ENCODE data around the gene GEMIN4.
A peak's percentile ranks its signal among the peaks of the same experiment; 100 is the strongest.
"Not testable (repeated sequence)": the region's sequence is repeated elsewhere in the genome, so short reads cannot be mapped to it uniquely, and the experiment has no call there.

The GEMIN4 gene

DNA sequence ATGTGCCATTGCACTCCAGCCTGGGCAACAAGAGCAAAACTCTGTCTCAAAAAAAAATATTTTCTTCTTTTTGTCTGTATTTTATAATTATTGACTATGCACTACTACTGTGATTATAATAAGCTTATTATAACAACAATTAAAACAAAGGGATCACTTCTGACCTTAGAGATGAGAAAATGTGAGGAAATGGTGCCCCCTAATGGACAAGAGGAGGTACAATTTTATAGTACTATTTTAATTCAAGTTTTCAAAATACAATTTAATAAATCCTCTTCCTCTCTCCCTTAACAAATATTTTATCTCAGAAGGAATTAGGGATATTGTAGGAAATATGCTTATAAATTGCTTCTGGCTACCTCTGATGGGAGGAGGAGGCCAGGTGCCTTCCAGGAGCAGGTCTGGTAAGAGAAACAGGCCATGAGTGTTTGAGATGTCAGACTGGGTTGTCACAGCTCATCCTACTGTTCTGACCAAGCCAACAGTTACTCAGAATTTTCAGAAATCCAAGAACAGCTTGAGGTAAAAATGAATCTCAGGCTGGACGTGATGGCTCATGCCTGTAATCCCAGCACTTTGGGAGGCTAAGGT lies 51.5 kb downstream of the GEMIN4 start (continued):
- no peak for TF ChIP-seq ZNF791 (tag by site-specific recombination; IDR thresholded peaks at IDR 0.05)
- TF ChIP-seq ZNF174 (tag by site-specific recombination; IDR thresholded peaks at IDR 0.05) = no peak
- TF ChIP-seq, protein P1, sequence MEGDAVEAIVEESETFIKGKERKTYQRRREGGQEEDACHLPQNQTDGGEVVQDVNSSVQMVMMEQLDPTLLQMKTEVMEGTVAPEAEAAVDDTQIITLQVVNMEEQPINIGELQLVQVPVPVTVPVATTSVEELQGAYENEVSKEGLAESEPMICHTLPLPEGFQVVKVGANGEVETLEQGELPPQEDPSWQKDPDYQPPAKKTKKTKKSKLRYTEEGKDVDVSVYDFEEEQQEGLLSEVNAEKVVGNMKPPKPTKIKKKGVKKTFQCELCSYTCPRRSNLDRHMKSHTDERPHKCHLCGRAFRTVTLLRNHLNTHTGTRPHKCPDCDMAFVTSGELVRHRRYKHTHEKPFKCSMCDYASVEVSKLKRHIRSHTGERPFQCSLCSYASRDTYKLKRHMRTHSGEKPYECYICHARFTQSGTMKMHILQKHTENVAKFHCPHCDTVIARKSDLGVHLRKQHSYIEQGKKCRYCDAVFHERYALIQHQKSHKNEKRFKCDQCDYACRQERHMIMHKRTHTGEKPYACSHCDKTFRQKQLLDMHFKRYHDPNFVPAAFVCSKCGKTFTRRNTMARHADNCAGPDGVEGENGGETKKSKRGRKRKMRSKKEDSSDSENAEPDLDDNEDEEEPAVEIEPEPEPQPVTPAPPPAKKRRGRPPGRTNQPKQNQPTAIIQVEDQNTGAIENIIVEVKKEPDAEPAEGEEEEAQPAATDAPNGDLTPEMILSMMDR (tag by site-specific recombination; IDR thresholded peaks at IDR 0.05) = 0 out of 2 replicates have a peak, but pooled peaks have one; percentile 34
- no peak for TF ChIP-seq KLF7 (tag by site-specific recombination; IDR thresholded peaks at IDR 0.05; ENCODE audit: borderline replicate concordance)
- TF ChIP-seq ZNF660 (tag by site-specific recombination; IDR thresholded peaks at IDR 0.05) = 0 out of 2 replicates have a peak, but pooled peaks have one; percentile 33

DNA sequence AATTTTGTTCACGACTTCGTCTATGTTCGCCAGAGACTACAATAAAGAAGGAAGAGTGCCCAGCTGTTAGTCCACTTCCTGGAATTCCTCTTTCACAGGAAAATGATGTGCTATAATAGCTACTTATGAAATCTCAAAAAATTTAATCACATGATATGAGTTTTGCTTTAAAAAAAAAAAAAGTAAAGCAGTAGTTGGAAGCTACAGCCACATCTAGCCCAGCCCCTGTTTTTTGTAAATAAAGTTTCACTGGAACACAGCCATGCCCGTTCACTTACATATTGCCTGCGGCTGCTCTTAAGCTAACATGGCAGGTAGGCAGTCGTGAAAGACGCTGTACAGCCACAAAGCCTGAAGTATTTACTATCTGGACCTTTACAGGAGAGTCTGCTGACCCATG lies 52.7 kb downstream of the GEMIN4 start:
- ChIA-PET CTCF (interaction anchor here (0.6 to 9.2 kb wide), 18 partner anchors 8 to 554 kb away, joined by 3 to 173 read pairs (median 4); partner anchors contain the start of genes TIMM22 and VPS53), POLR2A (no interaction called here)
- TF ChIP-seq ZNF155 (tag by site-specific recombination; IDR thresholded peaks at IDR 0.05) = no peak
- TF ChIP-seq ZNF24 (tag by site-specific recombination; IDR thresholded peaks at IDR 0.05) = no peak
- H3K27ac ChIP-seq (ENCODE audit: extremely low read depth, low read depth, low read length) = no peak overlapping the region
- H3K4me3 ChIP-seq (ENCODE audit: low read depth, low read length) = no peak overlapping the region
- peaks cover 45 to 51% of the 10 kb centered on the region in 2 experiments for H3K36me3 ChIP-seq (ENCODE audit: control insufficient read depth in 2 of 2, insufficient read depth in 1 of 2, low read length in 2 of 2)
- H3K4me1 ChIP-seq (ENCODE audit: control insufficient read depth, insufficient read depth, low read length) = no peaks in the 10 kb centered on the region
- no peaks in the 10 kb centered on the region for H3K9me3 ChIP-seq (ENCODE audit: control insufficient read depth, insufficient read depth, low read depth, low read length)

DNA sequence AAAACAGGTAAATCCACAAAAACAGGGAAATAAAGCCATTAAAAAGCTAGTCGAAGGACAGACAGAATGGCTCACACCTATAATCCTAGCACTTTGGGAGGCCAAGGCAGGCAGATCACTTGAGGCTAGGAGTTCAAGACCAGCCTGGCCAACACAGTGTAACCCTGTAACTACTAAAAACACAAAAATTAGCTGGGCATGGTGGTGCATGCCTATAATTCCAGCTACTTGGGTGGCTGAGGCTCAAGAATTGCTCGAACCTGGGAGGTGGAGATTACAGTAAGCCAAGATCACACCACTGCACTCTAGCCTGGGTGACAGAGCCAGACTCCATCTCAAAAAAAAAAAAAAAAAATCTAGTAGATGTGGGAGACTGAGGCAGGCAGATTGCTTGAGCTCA lies 54.0 kb downstream of the GEMIN4 start:
- H3K27ac ChIP-seq (ENCODE audit: extremely low read depth, low read depth, low read length); H3K9me3 ChIP-seq (ENCODE audit: control insufficient read depth, insufficient read depth, low read depth, low read length); H3K4me1 ChIP-seq (ENCODE audit: control insufficient read depth, insufficient read depth, low read length); H3K4me3 ChIP-seq (ENCODE audit: low read depth, low read length): not testable (repeated sequence)
- ChIA-PET CTCF (interaction anchor here (0.7 to 9.2 kb wide), 9 partner anchors 9 to 518 kb away, joined by 3 to 173 read pairs (median 4); a partner anchor contains a TSS), POLR2A (interaction anchor here (0.5 to 0.7 kb wide), 4 partner anchors 9 to 825 kb away, joined by 3 to 7 read pairs (median 4); no protein-coding TSS in a partner anchor)
- TF ChIP-seq ZBTB17 (tag by site-specific recombination; IDR thresholded peaks at IDR 0.05) = 0 out of 2 replicates have a peak, but pooled peaks have one; percentile 2
- peaks cover 52 to 58% of the 10 kb centered on the region in 2 experiments for H3K36me3 ChIP-seq (ENCODE audit: control insufficient read depth in 2 of 2, insufficient read depth in 1 of 2, low read length in 2 of 2)

DNA sequence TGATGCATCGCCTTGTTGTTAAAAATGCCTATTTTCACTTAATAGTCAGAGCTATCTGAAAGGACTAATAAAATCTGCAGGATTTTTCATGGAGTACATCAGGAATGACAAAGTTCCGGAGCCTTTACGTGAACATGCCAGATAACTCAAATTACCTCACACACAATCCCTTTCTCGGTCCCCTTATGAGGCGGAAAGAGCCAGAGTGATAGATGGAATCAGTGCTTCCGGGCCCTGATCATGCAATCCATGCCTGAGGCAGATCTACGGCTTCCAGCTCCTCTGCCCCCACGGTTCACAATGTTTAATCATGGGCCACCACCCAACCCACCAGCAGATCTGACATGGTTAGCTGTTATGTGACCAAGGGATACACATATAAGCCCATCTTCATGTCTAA lies 54.4 kb downstream of the GEMIN4 start:
- Histone ChIP-seq H3K27ac (ENCODE audit: extremely low read depth, low read depth, low read length) (no peak overlapping the region), H3K36me3 (ENCODE audit: control insufficient read depth in 2 of 2, insufficient read depth in 1 of 2, low read length in 2 of 2) (peaks cover 51 to 62% of the 10 kb centered on the region in 2 experiments), H3K9me3 (ENCODE audit: control insufficient read depth, insufficient read depth, low read depth, low read length) (no peaks in the 10 kb centered on the region), H3K4me3 (ENCODE audit: low read depth, low read length) (no peak overlapping the region), H3K4me1 (ENCODE audit: control insufficient read depth, insufficient read depth, low read length) (no peaks in the 10 kb centered on the region)
- POLR2A ChIA-PET = interaction anchor here (0.5 to 0.7 kb wide), 2 partner anchors 263 to 378 kb away, joined by 3 to 7 read pairs; no protein-coding TSS in a partner anchor
- CTCF ChIA-PET = interaction anchor here (0.7 to 9.2 kb wide), 6 partner anchors 9 to 518 kb away, joined by 3 to 173 read pairs (median 18); a partner anchor contains a TSS
- TF ChIP-seq ZNF548 (tag by site-specific recombination; IDR thresholded peaks at IDR 0.05) (no peak), ZBTB17 (tag by site-specific recombination; IDR thresholded peaks at IDR 0.05) (0 out of 2 replicates have a peak, but pooled peaks have one; percentile 34)

DNA sequence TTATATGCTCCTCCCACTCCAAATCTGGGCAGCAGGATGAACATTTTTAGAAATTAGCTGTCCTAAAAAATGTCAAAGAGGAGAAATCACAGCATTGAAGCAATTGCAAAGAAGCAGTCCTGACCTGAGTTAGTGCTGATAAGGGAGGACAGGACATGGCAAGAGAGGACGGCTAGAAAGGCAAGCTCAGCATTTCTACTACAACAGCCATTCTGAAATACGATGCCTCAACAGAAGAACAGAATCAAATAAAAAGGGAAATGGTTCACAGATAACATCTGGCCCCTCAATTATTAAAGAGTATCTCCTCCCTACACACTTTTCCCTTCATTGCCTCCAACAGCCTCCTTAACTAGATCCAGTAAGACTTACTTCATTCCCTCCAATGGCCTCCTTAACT lies 55.7 kb downstream of the GEMIN4 start:
- POLR2A ChIA-PET = no interaction called here
- Histone ChIP-seq H3K36me3 (ENCODE audit: control insufficient read depth in 2 of 2, insufficient read depth in 1 of 2, low read length in 2 of 2) (peaks cover 55 to 60% of the 10 kb centered on the region in 2 experiments), H3K27ac (ENCODE audit: extremely low read depth, low read depth, low read length) (no peak overlapping the region), H3K4me3 (ENCODE audit: low read depth, low read length) (no peak overlapping the region), H3K4me1 (ENCODE audit: control insufficient read depth, insufficient read depth, low read length) (no peaks in the 10 kb centered on the region), H3K9me3 (ENCODE audit: control insufficient read depth, insufficient read depth, low read depth, low read length) (no peaks in the 10 kb centered on the region)
- CTCF ChIA-PET = interaction anchor here (0.5 to 9.2 kb wide), 5 partner anchors 8 to 285 kb away, joined by 3 to 173 read pairs (median 3); a partner anchor contains a TSS
- TF ChIP-seq, protein P2, sequence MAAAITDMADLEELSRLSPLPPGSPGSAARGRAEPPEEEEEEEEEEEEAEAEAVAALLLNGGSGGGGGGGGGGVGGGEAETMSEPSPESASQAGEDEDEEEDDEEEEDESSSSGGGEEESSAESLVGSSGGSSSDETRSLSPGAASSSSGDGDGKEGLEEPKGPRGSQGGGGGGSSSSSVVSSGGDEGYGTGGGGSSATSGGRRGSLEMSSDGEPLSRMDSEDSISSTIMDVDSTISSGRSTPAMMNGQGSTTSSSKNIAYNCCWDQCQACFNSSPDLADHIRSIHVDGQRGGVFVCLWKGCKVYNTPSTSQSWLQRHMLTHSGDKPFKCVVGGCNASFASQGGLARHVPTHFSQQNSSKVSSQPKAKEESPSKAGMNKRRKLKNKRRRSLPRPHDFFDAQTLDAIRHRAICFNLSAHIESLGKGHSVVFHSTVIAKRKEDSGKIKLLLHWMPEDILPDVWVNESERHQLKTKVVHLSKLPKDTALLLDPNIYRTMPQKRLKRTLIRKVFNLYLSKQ (tag by site-specific recombination; IDR thresholded peaks at IDR 0.05; ENCODE audit: borderline replicate concordance) = no peak
- TF ChIP-seq, protein P3, sequence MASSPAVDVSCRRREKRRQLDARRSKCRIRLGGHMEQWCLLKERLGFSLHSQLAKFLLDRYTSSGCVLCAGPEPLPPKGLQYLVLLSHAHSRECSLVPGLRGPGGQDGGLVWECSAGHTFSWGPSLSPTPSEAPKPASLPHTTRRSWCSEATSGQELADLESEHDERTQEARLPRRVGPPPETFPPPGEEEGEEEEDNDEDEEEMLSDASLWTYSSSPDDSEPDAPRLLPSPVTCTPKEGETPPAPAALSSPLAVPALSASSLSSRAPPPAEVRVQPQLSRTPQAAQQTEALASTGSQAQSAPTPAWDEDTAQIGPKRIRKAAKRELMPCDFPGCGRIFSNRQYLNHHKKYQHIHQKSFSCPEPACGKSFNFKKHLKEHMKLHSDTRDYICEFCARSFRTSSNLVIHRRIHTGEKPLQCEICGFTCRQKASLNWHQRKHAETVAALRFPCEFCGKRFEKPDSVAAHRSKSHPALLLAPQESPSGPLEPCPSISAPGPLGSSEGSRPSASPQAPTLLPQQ (tag by site-specific recombination; IDR thresholded peaks at IDR 0.05) = peak; percentile 81
- TF ChIP-seq ZNF560 (tag by site-specific recombination; IDR thresholded peaks at IDR 0.05; ENCODE audit: borderline replicate concordance) (no peak), ZNF248 (tag by site-specific recombination; IDR thresholded peaks at IDR 0.05) (no peak)
- TF ChIP-seq, protein P4, sequence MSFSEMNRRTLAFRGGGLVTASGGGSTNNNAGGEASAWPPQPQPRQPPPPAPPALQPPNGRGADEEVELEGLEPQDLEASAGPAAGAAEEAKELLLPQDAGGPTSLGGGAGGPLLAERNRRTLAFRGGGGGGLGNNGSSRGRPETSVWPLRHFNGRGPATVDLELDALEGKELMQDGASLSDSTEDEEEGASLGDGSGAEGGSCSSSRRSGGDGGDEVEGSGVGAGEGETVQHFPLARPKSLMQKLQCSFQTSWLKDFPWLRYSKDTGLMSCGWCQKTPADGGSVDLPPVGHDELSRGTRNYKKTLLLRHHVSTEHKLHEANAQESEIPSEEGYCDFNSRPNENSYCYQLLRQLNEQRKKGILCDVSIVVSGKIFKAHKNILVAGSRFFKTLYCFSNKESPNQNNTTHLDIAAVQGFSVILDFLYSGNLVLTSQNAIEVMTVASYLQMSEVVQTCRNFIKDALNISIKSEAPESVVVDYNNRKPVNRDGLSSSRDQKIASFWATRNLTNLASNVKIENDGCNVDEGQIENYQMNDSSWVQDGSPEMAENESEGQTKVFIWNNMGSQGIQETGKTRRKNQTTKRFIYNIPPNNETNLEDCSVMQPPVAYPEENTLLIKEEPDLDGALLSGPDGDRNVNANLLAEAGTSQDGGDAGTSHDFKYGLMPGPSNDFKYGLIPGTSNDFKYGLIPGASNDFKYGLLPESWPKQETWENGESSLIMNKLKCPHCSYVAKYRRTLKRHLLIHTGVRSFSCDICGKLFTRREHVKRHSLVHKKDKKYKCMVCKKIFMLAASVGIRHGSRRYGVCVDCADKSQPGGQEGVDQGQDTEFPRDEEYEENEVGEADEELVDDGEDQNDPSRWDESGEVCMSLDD (tag by site-specific recombination; IDR thresholded peaks at IDR 0.05) = no peak
- TF ChIP-seq, protein P5, sequence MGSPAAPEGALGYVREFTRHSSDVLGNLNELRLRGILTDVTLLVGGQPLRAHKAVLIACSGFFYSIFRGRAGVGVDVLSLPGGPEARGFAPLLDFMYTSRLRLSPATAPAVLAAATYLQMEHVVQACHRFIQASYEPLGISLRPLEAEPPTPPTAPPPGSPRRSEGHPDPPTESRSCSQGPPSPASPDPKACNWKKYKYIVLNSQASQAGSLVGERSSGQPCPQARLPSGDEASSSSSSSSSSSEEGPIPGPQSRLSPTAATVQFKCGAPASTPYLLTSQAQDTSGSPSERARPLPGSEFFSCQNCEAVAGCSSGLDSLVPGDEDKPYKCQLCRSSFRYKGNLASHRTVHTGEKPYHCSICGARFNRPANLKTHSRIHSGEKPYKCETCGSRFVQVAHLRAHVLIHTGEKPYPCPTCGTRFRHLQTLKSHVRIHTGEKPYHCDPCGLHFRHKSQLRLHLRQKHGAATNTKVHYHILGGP (tag by site-specific recombination; IDR thresholded peaks at IDR 0.05) = no peak
